Small intestine (tissue), 7 donors: ENCODE measurements around the gene DOCK2. TPM values are rescaled to one million over a fixed set of nuclear protein-coding genes. Genes with fewer than 3 reads are reported as not detected.

ENCODE experiments used
- DNase-seq, 2 donors: peaks; one replicate each; pipeline versions ENCODE4 v3.0.0 to v3.0.0-alpha.2; 2013
- FAIRE-seq: peaks from 2 replicates; lab custom pipeline; 2012; peaks lifted over from hg19 to GRCh38; lab: Jason Lieb, UNC
- H3K27ac ChIP-seq, 3 donors: one replicate each; pipeline ENCODE4 v1.5.1; 2013; ENCODE audit warnings: low read length in 2 of 3, mild to moderate bottlenecking in 2 of 3, control low read depth in 1 of 3, inconsistent platforms in 1 of 3, low read depth in 1 of 3, moderate library complexity in 1 of 3
- H3K27me3 ChIP-seq, 3 donors: one replicate each; pipeline ENCODE4 v1.6.1; 2013; ENCODE audit warnings: low read length in 3 of 3, inconsistent platforms in 1 of 3; ENCODE audit not compliant: control insufficient read depth in 3 of 3, insufficient read depth in 3 of 3
- H3K36me3 ChIP-seq, 3 donors: one replicate each; pipeline ENCODE4 v1.6.1; 2013; ENCODE audit warnings: low read length in 3 of 3, inconsistent platforms in 1 of 3, low read depth in 1 of 3, mild to moderate bottlenecking in 1 of 3, moderate library complexity in 1 of 3; ENCODE audit not compliant: control insufficient read depth in 3 of 3, insufficient read depth in 2 of 3
- H3K4me1 ChIP-seq, 3 donors: one replicate each; pipeline ENCODE4 v1.6.1; 2013; ENCODE audit warnings: low read length in 2 of 3, inconsistent platforms in 1 of 3, low read depth in 1 of 3, mild to moderate bottlenecking in 1 of 3, moderate library complexity in 1 of 3; ENCODE audit not compliant: control insufficient read depth in 3 of 3, insufficient read depth in 2 of 3
- H3K4me3 ChIP-seq, 3 donors: one replicate each; pipeline ENCODE4 v1.5.1; 2013; ENCODE audit warnings: low read length in 3 of 3, control low read depth in 1 of 3, inconsistent platforms in 1 of 3, low read depth in 1 of 3, mild to moderate bottlenecking in 1 of 3, moderate library complexity in 1 of 3
- H3K9me3 ChIP-seq, 2 donors: one replicate each; pipeline ENCODE4 v1.6.1; 2013; ENCODE audit warnings: low read depth in 1 of 2, low read length in 1 of 2; ENCODE audit not compliant: control insufficient read depth in 2 of 2, insufficient read depth in 1 of 2
- WGBS, 3 donors: extraction: QIAGEN DNeasy Blood & Tissue Kit; methylation state at CpG; one replicate each; pipeline ENCODE4 v1.1.7; 2013; 5-methylcytosine and 5-hydroxymethylcytosine counted together
- polyA plus RNA-seq, 4 donors: library from polyadenylated mRNA; stranded (reverse) in 3 of 4; unstranded in 1 of 4; fragments of 200-250 nt in 3 of 4; fragments of 120-200 nt in 1 of 4; gene quantifications; one replicate each; pipeline versions ENCODE4 v1.2.1 to v1.2.3, GENCODE V29; 2013
- donor health status: healthy with polysubstance abuse.
- donor health status: control.
- donor health status: control.
- donor health status: Bipolar disorder and iron deficiency.
- donor health status: healthy.

DOCK2 gene
- polyA plus RNA-seq, 4 donors, result 1.3 to 5.9 (median 3.0) TPM

- H3K36me3 ChIP-seq, result no peaks in the 10 kb centered on the region
- no peak for FAIRE-seq
These were observed 433.7 kb downstream of the DOCK2 start for GRCh38 chr5:170070556-170071412.

GRCh38 chr5:170071748-170072147, 434.7 kb downstream of the DOCK2 start:
- no peak overlapping the region for H3K27ac ChIP-seq
- H3K4me3 ChIP-seq, result no peak overlapping the region
- no peaks in the 10 kb centered on the region for H3K27me3 ChIP-seq
- DNase-seq, result no peak
- no peaks in the 10 kb centered on the region for H3K9me3 ChIP-seq
- WGBS, 3 donors, result 88 to 94% (median 91%) methylated on average over 2 of the region's 2 CpGs
- H3K36me3 ChIP-seq, result no peaks in the 10 kb centered on the region
- no peak for FAIRE-seq
- no peaks in the 10 kb centered on the region for H3K4me1 ChIP-seq

More at GRCh38 chr5:170070556-170071412, 433.7 kb downstream of the DOCK2 start:
- H3K9me3 ChIP-seq, result no peaks in the 10 kb centered on the region
- H3K4me3 ChIP-seq, result no peak overlapping the region
- H3K4me1 ChIP-seq, result no peaks in the 10 kb centered on the region
- H3K27ac ChIP-seq, result no peak overlapping the region
- peak; percentile 5 to 36 for DNase-seq
- no peaks in the 10 kb centered on the region for H3K27me3 ChIP-seq
- WGBS, 3 donors, result 43 to 55% (median 51%) methylated on average over 14 of the region's 14 CpGs

GRCh38 chr5:170075696-170076095, 438.6 kb downstream of the DOCK2 start:
- no peak for FAIRE-seq
- 72 to 80% (median 79%) methylated on average over 7 of the region's 7 CpGs for WGBS, 3 donors

GRCh38 chr5:170076211-170076610, 439.1 kb downstream of the DOCK2 start:
- WGBS, 3 donors, result 48 to 100% (median 93%) methylated on average over 1 of the region's 1 CpG
- Histone ChIP-seq H3K4me3 (no peak overlapping the region), H3K27me3 (no peaks in the 10 kb centered on the region), H3K36me3 (no peaks in the 10 kb centered on the region), H3K27ac (no peak overlapping the region), H3K4me1 (no peaks in the 10 kb centered on the region), H3K9me3 (no peaks in the 10 kb centered on the region)
- FAIRE-seq, result no peak
- DNase-seq, result no peak

More at GRCh38 chr5:170075696-170076095, 438.6 kb downstream of the DOCK2 start:
- H3K4me3 ChIP-seq, result no peak overlapping the region
- H3K27me3 ChIP-seq, result no peaks in the 10 kb centered on the region
- H3K27ac ChIP-seq, result no peak overlapping the region
- H3K9me3 ChIP-seq, result no peaks in the 10 kb centered on the region
- DNase-seq, result no peak
- no peaks in the 10 kb centered on the region for H3K4me1 ChIP-seq
- no peaks in the 10 kb centered on the region for H3K36me3 ChIP-seq

GRCh38 chr5:170076739-170077138, 439.7 kb downstream of the DOCK2 start:
- Histone ChIP-seq H3K27me3 (no peaks in the 10 kb centered on the region), H3K4me3 (no peak overlapping the region), H3K27ac (no peak overlapping the region), H3K36me3 (no peaks in the 10 kb centered on the region), H3K4me1 (no peaks in the 10 kb centered on the region), H3K9me3 (no peaks in the 10 kb centered on the region)
- no peak for FAIRE-seq
- DNase-seq, result no peak

GRCh38 chr5:170077526-170077925, 440.5 kb downstream of the DOCK2 start:
- DNase-seq (no peak), FAIRE-seq (no peak)
- WGBS, 3 donors, result 75 to 88% (median 78%) methylated on average over 5 of the region's 5 CpGs
- Histone ChIP-seq H3K4me1 (no peaks in the 10 kb centered on the region), H3K36me3 (no peaks in the 10 kb centered on the region), H3K27me3 (no peaks in the 10 kb centered on the region), H3K9me3 (no peaks in the 10 kb centered on the region), H3K4me3 (no peak overlapping the region), H3K27ac (no peak overlapping the region)

GRCh38 chr5:170078458-170078857, 441.4 kb downstream of the DOCK2 start:
- H3K27me3 ChIP-seq, result no peaks in the 10 kb centered on the region
- no peak for DNase-seq
- no peak overlapping the region for H3K27ac ChIP-seq
- H3K4me1 ChIP-seq, result no peaks in the 10 kb centered on the region
- no peak for FAIRE-seq
- no peaks in the 10 kb centered on the region for H3K36me3 ChIP-seq
- 56 to 71% (median 68%) methylated on average over 3 of the region's 3 CpGs for WGBS, 3 donors
- no peak overlapping the region for H3K4me3 ChIP-seq
- no peaks in the 10 kb centered on the region for H3K9me3 ChIP-seq

- Histone ChIP-seq H3K4me1 (no peaks in the 10 kb centered on the region), H3K9me3 (no peaks in the 10 kb centered on the region), H3K27ac (no peak overlapping the region), H3K27me3 (no peaks in the 10 kb centered on the region), H3K36me3 (no peaks in the 10 kb centered on the region), H3K4me3 (no peak overlapping the region)
- FAIRE-seq (no peak), DNase-seq (no peak)
- WGBS, 3 donors, result 84 to 87% (median 86%) methylated on average over 13 of the region's 13 CpGs
These were observed 441.9 kb downstream of the DOCK2 start for GRCh38 chr5:170078931-170079330.
